ENCODE data around the gene SLC24A3.

Gene SLC24A3

DNA sequence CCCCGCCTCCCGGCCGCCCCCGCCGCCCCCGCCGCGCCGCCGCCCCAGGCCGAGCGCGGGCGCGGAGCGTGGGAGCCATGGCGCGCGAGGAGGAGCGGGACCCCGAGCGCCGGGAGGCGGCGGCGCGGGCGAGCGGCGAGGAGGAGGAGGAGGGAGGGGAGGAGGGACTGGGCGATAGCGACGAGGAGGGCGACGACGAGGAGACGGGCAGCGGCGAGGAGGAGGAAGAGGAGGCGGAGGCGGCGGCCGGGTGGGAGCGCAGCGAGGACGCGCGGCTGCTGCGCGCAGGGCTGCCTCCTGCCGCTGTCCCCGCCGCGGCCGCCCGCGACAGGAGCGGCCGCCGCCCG is at the start of gene SLC24A3:
Gene SLC24A3, plus strand, starts transcription at position 174 of the 347 bp plus-strand sequence.
- no peak for DNase-seq

DNA sequence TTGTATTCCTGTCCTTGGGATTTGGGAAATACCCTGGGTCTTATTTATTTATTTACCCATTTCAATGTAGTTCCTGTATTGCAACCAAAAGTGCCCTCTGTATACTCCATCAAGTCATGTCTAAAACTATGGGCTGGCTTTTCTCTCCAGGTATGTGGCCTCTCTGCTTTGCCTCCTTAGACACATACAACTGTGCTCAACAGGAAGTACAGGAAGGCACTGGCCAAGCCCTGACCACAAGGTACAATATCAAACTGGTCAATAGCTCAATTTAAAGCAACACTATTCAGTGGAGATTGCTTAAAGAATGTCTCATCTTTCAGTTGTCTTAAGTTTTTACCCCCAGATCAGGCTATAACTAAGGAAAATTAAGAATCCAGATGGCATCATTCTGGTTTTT is 42.3 kb upstream of the SLC24A3 start:
- DNase-seq, result no peak

DNA sequence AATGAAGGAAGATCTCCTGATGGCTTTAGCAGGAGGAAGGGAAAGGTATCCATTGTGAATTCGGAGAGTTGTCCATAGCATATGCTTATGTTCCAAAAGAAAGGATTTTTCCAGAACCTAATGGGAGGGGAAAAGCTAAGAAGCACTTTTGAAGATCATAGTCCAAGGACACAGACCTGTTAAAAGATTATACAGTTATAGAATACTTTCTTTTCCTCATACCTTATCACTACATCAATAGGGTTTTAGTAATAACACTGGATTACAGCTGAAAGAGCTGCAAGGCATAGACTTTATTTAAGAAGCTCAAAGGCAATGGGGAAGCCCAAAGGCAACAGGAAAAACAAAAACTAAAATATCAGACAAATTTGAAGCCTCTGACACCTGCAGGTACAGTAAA is 39.8 kb upstream of the SLC24A3 start:
- DNase-seq, result no peak

DNA sequence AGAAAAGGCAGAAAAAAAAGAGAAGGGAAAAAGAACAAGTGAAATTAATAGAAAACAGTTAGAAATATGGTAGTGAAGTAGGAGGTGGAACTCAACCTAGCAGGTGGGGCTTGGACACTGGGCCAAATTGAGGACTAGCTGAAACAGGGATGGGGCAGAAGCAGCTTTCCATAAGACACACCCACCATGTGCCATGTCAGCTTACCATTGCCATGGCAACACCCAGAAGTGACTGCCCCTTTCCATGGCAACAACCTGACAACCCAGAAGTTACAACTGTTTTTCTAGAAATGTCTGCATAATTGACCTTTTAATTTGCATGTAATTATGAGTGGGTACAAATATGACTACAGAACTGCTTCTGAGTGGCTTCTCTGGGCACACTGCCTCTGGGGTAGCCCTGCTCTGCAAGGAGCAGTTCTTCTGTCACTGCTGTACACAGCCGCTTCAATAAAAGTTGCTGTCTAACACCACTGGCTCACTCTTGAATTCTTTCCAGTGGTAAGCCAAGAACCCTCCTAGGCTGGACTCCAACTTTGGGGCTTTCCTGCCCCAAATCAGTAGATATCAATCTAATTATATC is 35.9 kb upstream of the SLC24A3 start:
- DNase-seq, result no peak

DNA sequence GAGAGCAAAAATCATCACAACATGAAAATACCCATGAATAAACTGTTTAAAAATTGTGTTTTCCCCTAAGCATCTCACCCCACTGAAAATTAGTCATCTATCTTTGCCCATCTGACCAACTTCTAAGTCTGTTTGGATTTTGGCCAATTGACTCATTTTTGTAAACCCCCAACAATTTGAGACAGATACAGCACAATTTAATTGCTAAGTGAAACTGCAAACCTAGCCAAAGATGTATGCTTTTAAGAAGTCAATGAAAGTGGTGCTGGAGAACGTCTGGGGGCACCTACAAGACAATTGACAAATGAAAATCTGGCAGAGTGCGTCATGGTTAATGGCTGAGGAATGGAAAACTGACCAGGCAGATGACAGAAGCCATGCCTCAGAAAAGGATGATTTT is 30.9 kb upstream of the SLC24A3 start:
- no peak for DNase-seq

DNA sequence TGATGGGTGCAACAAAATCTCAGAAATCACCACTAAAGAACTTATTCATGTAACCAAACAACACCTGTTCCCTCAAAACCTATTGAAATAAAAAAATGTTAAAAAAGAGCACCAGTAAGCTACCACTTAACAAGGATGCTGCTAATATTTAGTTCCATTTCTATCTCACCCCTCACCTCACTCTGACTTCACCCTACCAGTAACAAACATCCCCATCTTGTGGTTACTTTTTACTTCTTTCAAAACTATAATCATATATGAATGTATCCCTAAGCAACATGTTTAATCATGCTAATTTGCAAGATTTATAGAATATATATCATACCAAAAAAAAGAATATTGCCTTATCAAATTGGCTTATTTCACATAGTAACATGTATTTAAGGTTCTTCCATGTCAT is 27.4 kb upstream of the SLC24A3 start:
- no peak for DNase-seq

DNA sequence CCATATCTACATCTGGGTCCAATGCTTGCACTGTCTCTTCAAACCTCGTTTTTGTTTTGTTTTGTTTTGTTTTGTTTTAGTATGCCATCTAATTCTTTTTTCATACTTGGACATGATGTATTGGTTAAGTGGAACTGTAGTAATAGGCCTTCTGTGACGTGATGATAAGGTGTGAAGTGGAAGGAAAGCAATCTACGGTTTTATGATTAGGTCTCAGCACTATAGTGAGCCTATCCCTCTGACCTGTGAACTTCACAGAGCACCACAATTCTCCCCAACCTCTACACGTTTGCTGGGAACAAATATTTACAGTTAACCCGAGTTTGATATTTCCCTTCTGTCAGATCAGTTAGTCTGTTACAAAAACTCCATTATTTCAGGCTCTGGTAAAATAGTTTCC is 19.1 kb upstream of the SLC24A3 start:
- DNase-seq, result no peak

DNA sequence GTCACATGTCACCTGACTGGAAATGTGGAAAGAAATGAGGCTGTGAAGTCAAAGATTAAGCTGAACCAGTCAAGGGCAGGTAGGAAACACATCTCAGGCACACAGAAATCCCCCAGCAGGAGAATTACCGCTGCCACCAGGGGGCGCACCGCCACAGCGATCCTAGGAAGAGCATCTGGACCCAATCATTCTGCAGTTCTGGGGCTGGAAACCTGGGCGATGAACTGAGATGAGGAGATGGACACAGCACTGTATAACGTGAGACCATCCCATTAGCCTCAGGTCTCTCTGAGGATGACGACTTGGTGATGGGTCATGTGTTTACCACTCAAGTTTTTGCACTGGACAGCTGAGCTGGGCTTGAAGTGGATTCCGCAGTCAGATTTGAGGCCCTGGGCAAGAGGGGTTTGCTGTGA is 6.5 kb upstream of the SLC24A3 start:
- DNase-seq, result peak; percentile 69 to 77

DNA sequence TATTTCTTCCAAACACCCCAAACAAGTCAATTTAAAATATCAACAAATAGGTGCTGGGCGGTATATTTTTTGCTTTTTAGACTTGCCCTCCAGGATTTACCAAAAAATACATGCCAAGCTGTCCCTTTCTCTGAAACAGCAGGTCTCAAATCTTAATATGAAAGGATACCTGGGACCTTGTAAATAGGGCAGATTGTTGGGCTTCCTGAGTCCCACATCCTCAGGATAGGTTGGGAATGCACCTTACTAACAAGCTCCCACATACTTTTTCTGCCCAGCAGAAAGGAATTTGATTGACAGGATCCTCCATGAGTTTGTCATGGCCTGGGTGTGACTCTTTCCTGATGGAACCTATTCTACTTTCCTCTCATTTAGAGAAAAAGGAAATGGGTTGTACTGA is 4.9 kb upstream of the SLC24A3 start:
- no peak for DNase-seq

DNA sequence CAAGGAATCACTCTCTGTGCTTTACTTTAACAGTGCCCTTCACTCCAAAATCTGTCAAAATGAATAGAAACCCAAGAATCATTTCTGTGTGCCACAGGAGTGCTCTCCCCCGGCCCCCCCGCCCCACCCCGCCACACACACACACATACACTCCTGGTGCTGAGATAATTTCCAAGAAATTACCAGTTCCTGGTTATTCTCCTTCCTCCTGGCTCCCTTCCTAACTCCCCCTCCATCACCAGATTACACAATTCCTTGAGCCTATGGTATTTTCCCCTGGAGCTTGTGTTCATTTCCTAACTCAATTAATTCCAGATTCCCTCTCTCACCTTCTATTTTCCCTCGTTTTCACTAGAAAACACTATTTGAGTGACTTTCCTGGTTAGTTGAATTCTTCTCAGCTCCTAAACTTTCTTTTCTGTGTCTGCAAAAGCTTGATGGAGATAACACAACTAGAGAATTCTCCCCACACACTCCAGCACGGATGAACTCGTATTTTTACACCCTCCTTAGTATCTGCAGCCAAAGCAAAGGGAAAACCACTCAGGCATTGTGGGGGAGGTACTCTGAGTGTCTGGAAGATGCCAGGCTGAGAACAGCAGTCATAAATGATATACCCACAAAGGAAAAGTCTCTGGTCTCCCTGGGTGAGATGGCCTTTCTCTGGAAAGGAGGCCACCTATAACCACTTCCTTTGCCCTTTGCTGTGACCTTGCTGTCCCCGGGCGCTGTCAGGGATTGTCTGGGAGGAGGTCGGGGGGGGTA is 1.9 kb upstream of the SLC24A3 start:
- DNase-seq, result no peak

DNA sequence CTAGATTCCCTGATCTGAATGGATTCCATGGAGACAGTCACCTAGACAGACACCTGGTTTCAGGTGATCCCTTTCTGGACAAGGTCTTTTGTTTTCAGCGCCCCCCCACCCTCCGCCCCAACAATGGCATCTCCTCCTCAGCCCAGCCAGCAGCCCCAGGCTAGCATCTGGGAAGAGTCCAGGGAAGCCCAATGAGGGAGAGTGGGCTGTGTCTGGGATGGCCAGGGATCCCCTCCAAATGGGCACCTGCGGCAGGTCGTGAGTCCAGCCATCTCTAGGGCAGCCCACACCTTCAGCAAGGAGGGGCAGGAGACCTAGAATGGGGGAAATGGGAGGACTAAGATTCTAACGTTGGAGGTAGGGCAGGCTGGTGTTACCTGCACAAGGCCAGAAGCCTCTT is 1.2 kb upstream of the SLC24A3 start:
- no peak for DNase-seq

DNA sequence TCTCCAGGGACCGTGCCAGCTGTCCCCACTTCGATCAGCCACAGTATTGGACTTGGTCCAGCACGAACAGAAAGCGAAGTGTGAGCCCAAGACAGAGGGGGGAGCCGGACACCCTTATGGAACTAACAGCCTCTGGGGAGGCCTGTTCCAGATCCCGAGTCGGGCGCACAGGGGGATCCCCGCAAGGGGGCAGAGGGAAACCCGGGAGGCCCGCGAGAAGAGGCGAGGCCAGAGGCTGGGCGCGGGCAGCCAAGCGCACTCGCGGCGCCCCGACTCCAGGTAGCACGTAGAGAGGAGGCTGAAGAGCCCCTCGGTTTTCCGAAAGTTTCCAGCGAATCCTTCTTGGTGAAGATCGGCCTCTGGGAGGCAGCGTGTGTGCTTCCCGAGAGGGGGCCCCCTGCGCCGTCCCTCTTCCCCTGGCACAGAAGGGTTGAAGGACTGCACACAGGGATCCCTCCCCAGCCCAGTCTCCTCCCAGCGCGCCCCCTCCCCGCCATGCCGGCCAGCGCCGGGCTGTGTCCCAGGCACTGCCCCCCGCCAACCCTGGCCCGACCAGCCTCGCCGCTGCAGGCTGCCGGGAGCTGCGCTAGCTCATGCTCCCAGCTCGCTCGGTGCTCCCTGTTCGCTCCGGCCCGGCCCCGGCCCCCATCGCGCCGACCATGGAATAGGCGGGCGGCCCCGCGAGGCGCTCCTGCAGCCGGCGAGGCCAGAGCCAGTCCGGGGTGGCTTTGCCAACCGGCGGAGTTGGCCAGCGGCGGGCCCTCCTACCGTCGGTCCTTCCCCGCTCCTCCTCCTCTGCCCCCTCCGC is 577 bp upstream of the SLC24A3 start:
- DNase-seq, result no peak

DNA sequence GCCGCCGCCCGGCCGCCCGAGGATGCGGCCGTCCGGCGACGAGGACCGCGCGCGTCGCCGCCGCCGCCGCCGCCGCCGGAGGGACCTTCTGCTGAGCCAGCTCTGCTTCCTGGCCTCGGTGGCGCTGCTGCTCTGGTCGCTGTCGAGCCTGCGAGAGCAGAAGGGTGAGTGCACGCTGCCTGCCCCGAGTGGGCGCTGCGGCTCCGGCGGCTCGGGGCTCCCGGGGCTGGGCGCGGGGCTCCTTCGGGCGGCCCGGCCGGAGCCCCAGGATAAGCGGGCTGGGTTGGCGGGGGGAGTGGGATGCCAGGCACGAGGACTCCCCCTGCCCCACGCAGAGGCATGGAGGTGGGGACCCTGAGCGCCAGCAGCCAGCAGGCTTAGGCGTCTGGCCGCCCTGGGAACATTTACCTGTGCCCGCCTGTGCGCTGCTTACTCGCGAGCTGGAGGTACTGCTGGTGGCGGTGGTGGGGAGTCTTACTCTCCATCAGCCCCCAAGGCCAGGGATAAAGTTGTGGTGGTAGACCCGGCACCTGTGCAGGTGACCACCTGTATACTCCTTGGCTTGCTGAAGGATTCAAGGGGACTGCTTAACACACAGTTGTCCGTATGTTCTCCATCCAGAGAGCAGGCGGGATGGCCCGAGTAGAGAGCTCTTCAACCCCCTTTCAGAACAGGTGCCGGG is 520 bp downstream of the SLC24A3 start:
- DNase-seq, result peak in 1 of 2 donors; percentile 24

DNA sequence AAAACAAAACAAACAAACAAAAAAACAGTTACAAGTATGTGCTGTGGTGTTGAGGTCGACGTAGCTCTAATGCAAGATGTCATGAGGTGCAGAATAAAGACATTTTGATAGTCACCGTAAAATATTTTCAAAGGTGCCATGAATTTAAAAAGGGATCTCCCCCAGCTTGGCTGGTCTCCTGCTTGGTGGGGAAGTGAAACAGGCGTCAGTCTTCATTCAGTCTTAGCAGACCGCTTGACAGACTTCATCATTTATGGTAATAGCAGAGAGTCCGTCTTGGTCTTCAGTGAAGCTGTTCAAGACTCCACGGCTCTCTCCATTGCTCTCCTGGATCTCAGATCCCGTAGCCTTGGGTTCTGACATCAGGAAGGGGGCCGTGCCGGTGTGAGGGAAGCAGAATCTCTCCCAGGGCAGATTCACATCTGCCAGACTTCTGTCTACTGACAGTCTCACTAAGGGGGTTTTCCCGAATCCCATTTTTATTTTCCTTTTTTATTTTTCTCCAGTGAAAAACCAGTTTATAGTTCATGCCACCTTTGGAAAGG is 1.6 kb downstream of the SLC24A3 start:
- DNase-seq, result no peak

DNA sequence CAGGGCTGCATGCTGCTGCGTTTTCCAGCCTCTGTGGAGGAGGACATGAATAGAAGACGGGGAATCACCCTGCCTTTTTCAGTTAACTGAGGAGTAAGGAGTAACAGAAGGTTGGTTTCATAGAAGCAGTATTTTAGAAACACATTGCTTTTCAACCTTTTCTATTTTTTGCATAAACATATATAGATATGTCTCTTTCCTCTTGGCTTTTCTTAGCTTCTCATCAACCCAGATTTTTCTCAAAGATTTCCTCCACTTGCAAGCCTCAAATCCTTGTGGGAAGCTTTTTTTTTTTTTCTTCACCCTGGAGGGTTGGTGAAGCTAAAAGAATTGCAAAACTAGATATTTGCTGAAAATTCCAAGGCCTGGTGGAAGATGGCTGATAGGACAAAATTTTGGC is 6.0 kb downstream of the SLC24A3 start:
- no peak for DNase-seq

DNA sequence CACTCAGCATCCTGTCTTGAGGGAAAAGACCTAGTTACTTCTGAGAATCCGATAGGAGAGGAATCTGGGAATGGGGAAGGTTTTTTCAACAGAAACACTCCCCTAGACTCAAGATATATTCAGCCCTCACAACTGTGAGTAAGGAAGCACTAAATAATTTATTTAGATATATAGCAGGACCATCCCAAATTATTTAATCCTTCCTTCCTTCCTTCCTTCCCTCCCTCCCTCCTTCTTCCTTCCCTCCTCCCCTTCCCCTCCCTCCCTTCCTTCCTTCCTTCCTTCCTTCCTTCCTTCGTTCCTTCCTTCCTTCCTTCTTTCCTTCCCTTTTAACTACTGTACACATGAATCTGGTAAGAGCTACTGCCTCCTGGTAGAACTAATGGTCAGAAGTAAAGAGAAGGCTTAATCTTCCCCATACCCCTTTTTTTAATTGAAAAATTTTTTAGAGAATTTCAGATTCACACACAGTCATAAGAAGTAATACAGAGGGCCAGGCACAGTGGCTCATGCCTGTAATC is 10.1 kb downstream of the SLC24A3 start:
- DNase-seq, result no peak

DNA sequence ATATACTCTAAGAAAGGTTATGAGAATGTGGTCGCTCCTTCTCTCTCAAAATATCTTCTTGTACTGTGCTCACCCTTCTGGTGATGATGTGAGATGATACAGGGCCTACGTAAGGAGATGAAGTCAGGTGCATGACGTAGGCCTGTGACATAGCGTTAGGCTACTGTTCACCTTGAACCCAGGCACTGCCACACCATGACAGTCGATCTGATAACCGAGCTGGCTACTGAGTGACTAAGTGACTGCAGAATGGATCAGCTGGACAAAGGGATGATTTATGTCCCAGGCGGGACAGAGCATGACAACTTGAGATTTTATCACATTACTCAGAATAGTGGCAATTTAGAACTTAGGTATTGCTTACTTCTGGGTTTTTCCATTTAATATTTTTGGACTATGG is 11.2 kb downstream of the SLC24A3 start:
- no peak for DNase-seq

DNA sequence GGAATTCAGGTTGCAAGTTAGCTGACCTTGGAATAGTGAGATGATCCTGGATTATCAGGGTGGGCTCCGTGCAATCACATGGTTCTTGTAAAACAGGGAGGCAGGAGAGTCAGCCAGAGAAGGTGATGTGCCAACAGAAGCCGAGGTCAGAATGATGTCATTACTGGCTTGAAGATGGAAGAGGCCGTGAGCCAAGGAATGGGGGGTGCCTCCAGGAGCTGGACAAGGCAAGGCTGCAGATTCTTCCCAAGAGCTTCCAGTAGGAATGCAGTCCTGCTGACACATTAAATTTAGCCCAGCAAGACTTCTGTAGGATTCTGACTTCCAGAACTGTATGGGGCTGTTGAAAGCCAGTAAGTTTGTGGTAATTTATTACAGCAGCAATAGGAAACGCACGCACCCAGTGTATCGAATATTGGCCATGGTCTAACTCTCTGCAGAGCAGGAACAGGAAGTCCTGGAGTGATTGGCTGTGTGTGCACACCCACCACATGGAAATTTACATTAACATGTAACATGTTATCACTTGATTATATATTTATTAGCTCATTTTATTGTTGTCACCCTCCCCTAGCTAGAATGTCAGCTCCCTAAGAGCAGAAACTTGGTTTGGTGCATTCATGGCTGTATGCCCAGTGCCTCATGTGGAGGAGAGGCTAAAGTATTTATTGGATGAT is 19.1 kb downstream of the SLC24A3 start:
- no peak for DNase-seq

DNA sequence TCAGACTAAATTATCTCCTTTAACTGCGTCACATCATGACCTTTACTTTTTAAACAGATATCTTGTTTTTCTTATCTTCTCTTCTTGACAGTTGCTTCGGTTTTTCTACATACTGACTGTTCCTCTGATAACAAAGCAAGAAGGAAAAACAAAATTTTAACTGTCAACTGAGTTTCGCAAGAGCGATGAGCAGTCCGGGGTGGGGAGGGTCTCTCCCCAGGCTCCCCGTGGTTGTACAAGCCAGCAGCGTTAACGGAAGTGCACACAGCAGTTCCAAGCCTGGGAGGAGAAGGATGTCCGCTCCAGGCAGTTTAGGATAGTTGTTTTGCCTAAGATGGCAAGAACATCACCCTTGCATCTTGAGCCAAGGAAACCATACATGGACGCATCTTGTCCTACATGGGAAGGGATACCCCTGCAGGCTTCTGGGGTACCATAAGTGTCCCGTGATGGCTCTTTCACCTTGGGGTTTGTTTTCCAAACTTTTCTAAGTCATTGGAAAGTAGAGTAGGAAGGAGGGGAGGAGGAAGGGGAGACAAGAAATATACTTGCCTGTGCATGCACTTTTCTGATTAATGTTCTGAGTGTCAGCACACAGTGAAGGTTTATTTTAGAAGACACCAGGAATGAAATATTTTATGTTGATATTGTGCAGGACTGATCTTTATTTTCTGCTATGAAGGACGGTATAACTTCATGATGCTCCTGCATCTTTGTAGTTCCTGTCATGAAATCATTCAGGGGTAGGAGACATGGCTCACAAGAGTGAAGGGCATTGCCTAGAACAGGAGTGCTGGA is 20.8 kb downstream of the SLC24A3 start:
- DNase-seq, result no peak

DNA sequence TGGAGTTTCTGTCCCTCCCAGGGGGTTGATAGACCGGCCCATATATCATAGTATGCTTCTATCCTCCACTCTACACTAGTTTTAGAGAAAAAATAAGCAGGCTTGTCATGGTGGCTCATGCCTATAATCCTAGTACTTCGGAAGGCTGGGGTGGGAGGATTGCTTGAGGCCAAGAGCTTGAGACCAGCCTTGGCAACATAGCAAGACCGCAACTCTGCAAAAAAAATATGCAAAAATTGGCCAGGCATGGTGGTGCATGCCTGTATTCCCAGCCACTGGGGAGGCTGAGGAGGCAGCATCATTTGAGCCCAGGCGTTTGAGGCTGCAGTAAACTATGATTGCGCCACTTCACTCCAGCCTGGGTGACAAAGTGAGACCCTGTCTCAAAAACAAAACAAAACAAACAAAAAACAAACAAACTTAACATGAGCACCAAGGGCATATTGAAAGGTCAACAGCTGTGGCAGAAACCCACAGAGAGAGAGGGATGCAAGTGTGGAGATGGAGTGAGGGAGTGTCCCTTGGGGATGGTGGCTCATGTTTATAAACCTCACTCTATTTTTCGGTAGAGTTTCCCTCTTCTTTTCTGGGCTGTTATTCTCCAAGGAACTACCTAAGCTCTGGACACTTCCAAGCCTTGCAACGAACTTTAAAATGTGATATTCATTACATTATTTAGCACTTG is 24.1 kb downstream of the SLC24A3 start:
- DNase-seq, result no peak

DNA sequence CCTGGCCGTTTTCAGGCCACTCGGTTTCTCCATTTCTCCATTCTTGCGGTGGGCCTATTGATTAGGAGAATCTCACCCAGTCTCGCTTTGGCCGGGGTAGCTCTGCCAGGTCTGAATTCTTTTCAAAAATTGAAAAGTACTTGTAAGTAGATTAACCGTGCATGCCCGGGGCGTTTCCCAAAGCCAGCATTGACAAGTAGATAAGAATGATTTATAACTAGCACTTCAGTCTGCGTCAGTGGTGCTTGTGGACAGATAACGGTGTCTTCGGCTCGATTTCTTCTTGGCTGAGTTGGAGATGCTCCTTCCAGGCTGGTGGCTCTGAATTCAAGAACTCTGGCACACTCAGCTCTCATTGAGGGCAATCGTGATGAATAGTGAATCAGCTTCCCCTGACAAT is 29.0 kb downstream of the SLC24A3 start:
- no peak for DNase-seq

All from stimulated activated CD4-positive, alpha-beta T cell treated with anti-CD3 and anti-CD28 coated beads, Interleukin-2, amount 100 ng/mL, for 48 hours (primary cell).